GM23338 (cell line): ENCODE results near the gene RAP1GDS1. TPM values are rescaled to one million over a fixed set of nuclear protein-coding genes. Genes with fewer than 3 reads are reported as not detected.

Experiments used
- ATAC-seq: fragments of 200-7000 bp; cut with Tn5 transposase; 3 replicates; pipeline ENCODE4 v1.9.1; 2020
- DNase-seq: peaks from one replicate; pipeline ENCODE4 v3.0.0-alpha.2; 2015; ENCODE audit warnings: low spot score
- H2AFZ ChIP-seq: fragments of 200-600 bp; sonication (generic); 2 replicates; pipeline ENCODE4 v1.8.0; 2016; ENCODE audit warnings: antibody characterized with exemption, mild to moderate bottlenecking, moderate library complexity
- H3F3A ChIP-seq: fragments of 200-600 bp; sonication (generic); replicated peaks from 2 replicates; pipeline ENCODE4 v1.8.0; 2017; ENCODE audit warnings: antibody characterized with exemption, mixed run types, low read depth
- H3K27ac ChIP-seq: fragments of 200-600 bp; sonication (generic); 2 replicates; pipeline ENCODE4 v1.6.1; 2016; ENCODE audit warnings: low read depth
- H3K27me3 ChIP-seq: fragments of 200-600 bp; sonication (generic); 2 replicates; pipeline ENCODE4 v1.8.0; 2016; ENCODE audit warnings: mild to moderate bottlenecking, mixed run types, moderate library complexity; ENCODE audit not compliant: insufficient read depth
- H3K36me3 ChIP-seq: fragments of 200-600 bp; sonication (generic); 2 replicates; pipeline ENCODE4 v1.8.0; 2016; ENCODE audit warnings: mild to moderate bottlenecking; ENCODE audit not compliant: insufficient read depth
- H3K4me1 ChIP-seq: fragments of 200-600 bp; sonication (generic); 2 replicates; pipeline ENCODE4 v1.8.0; 2016; ENCODE audit warnings: mild to moderate bottlenecking, moderate library complexity; ENCODE audit not compliant: insufficient read depth
- H3K4me2 ChIP-seq: fragments of 200-600 bp; sonication (generic); 2 replicates; pipeline ENCODE4 v1.7.1; 2017; ENCODE audit warnings: mixed run types
- H3K4me3 ChIP-seq: fragments of 200-600 bp; sonication (generic); 2 replicates; pipeline ENCODE4 v1.6.1; 2016; ENCODE audit warnings: mixed run types
- H3K79me2 ChIP-seq: fragments of 200-600 bp; sonication (generic); replicated peaks from 2 replicates; pipeline ENCODE4 v1.8.0; 2017; ENCODE audit warnings: mild to moderate bottlenecking; ENCODE audit not compliant: insufficient read depth
- H3K9me2 ChIP-seq: fragments of 200-600 bp; sonication (generic); 2 replicates; pipeline ENCODE4 v1.8.0; 2017; ENCODE audit not compliant: insufficient read depth
- H4K20me1 ChIP-seq: fragments of 200-600 bp; sonication (generic); replicated peaks from 2 replicates; pipeline ENCODE4 v1.8.0; 2017; ENCODE audit warnings: mild to moderate bottlenecking; ENCODE audit not compliant: insufficient read depth
- H3K27ac Mint-ChIP-seq: 2 replicates; pipeline ENCODE4 v1.8.0; 2020; ENCODE audit warnings: inconsistent platforms, mild to moderate bottlenecking, moderate library complexity, mixed read lengths
- H3K27me3 Mint-ChIP-seq: 3 replicates; pipeline ENCODE4 v1.8.0; 2022; ENCODE audit warnings: low read depth, mild to moderate bottlenecking, moderate library complexity, mixed read lengths, inconsistent platforms; ENCODE audit not compliant: insufficient read depth, poor library complexity
- H3K36me3 Mint-ChIP-seq: 3 replicates; pipeline ENCODE4 v1.8.0; 2021; ENCODE audit warnings: low read depth, mild to moderate bottlenecking, inconsistent platforms, moderate library complexity, mixed read lengths
- H3K4me1 Mint-ChIP-seq: 3 replicates; pipeline ENCODE4 v1.8.0; 2020; ENCODE audit warnings: mild to moderate bottlenecking, inconsistent platforms, mixed read lengths
- H3K4me3 Mint-ChIP-seq: 3 replicates; pipeline ENCODE4 v1.8.0; 2021; ENCODE audit warnings: moderate library complexity, mild to moderate bottlenecking, inconsistent platforms, mixed read lengths
- H3K9me3 Mint-ChIP-seq: 3 replicates; pipeline ENCODE4 v1.8.0; 2020; ENCODE audit warnings: moderate library complexity, mild to moderate bottlenecking, inconsistent platforms, mixed read lengths
- CREB1 ChIP-seq: fragments of 250-450 bp; sonication (Bioruptor Pico); IDR thresholded peaks from 2 replicates; pipeline ENCODE4 v1.5.0; 2020; ENCODE audit warnings: low read depth, mild to moderate bottlenecking, moderate library complexity
- EZH2phosphoT487 ChIP-seq: fragments of 200-600 bp; sonication (generic); IDR thresholded peaks from one replicate; pipeline ENCODE4 v1.8.1; 2018; ENCODE audit warnings: antibody characterized with exemption; ENCODE audit not compliant: unreplicated experiment
- JUNB ChIP-seq: IDR thresholded peaks from one replicate; pipeline ENCODE4 v1.6.1; 2016; ENCODE audit warnings: antibody characterized with exemption; ENCODE audit not compliant: unreplicated experiment
- POLR2AphosphoS5 ChIP-seq: IDR thresholded peaks from 2 replicates; pipeline ENCODE4 v1.6.1; 2016; ENCODE audit warnings: antibody characterized with exemption, low read depth
- STAT1 ChIP-seq: IDR thresholded peaks from one replicate; pipeline ENCODE4 v1.6.1; 2016; ENCODE audit warnings: antibody characterized with exemption; ENCODE audit not compliant: unreplicated experiment
- ZNF114 ChIP-seq: fragments of 250-450 bp; sonication (Bioruptor Pico); IDR thresholded peaks from 2 replicates; pipeline ENCODE4 v1.5.0; 2020; ENCODE audit warnings: mild to moderate bottlenecking, moderate library complexity
- ZNF331 ChIP-seq: fragments of 250-450 bp; sonication (Bioruptor Pico); IDR thresholded peaks from 2 replicates; pipeline ENCODE4 v1.5.0; 2020; ENCODE audit warnings: low read depth, mild to moderate bottlenecking, moderate library complexity
- polyA plus RNA-seq: library from polyadenylated mRNA; unstranded; fragments of >200 nt; fragmentation: Nextera tagmentation; extraction: Ambion mirVana; gene quantifications from 2 replicates; pipeline ENCODE4 v1.2.1, GENCODE V29; 2016
- total RNA-seq: library from RNA; depleted of rRNA; stranded (reverse); fragments of >200 nt; shearing (Covaris generic); gene quantifications from 2 replicates; pipeline ENCODE4 v1.2.3, GENCODE V29; 2014
- TF ChIP-seq, protein P1 (sequence below): fragments of 250-450 bp; sonication (Bioruptor Pico); IDR thresholded peaks from 2 replicates; pipeline ENCODE4 v1.5.0; 2020; ENCODE audit warnings: mild to moderate bottlenecking, moderate library complexity

The RAP1GDS1 gene
- total and polyA plus RNA-seq, 2 experiments from 2014 or later = 23.7 to 32.4 TPM

DNA sequence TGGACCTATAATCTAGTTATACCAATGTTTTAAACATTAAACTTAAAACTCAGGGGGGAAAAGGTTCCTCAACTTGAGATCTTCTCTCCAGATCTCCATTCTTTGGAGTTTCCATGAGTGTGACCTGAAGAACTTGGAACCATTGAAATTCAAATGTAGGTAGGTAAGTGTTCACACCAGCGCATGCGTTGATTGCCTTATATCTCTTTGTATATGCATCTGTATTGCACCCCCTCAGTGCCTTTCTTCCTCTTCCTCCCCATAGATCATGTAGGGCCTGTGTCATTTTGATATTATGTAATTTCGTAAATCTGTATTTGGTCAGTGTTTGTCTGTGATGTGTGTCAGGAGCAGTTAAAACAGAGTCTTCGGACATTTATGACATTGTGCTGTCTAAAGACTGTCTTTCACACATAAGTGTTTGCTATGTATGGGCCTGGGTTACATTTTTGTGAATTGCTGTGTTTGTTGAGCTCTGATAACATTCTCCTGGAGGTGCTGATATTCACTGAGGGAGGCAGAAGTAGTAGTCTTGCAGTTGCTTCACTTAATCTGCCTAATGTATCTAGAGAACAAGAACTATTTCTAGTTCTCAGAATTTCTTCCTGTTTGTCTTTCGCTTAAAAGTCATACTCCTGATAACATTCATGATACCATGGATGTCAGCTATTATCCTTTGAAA lies 126.3 kb downstream of the RAP1GDS1 start:
- Mint-ChIP-seq H3K36me3 (no peaks in the 10 kb centered on the region), H3K4me1 (peaks cover 15% of the 10 kb centered on the region), H3K9me3 (no peaks in the 10 kb centered on the region), H3K4me3 (no peak overlapping the region), H3K27me3 (no peaks in the 10 kb centered on the region), H3K27ac (peak overlapping the region; percentile 3)
- H2AFZ ChIP-seq = no peak overlapping the region
- no peak overlapping the region for H3K4me2 ChIP-seq
- no peaks in the 10 kb centered on the region for H3F3A ChIP-seq
- H3K79me2 ChIP-seq = no peaks in the 10 kb centered on the region
- no peak overlapping the region for H3K4me3 ChIP-seq
- peaks cover 5% of the 10 kb centered on the region for H3K4me1 ChIP-seq
- H3K27me3 ChIP-seq = no peaks in the 10 kb centered on the region
- peak overlapping the region; percentile 42; the same call in 1 of the 2 replicates for H3K27ac ChIP-seq
- no peaks in the 10 kb centered on the region for H3K36me3 ChIP-seq
- H4K20me1 ChIP-seq = no peaks in the 10 kb centered on the region
- H3K9me2 ChIP-seq = no peaks in the 10 kb centered on the region
- DNase-seq = no peak
- TF ChIP-seq CREB1 (CRISPR knock-in tag) (no peak), STAT1 (no peak), ZNF331 (CRISPR knock-in tag) (no peak), ZNF114 (no peak), EZH2phosphoT487 (no peak), POLR2AphosphoS5 (no peak), JUNB (no peak)
- TF ChIP-seq, protein P1, sequence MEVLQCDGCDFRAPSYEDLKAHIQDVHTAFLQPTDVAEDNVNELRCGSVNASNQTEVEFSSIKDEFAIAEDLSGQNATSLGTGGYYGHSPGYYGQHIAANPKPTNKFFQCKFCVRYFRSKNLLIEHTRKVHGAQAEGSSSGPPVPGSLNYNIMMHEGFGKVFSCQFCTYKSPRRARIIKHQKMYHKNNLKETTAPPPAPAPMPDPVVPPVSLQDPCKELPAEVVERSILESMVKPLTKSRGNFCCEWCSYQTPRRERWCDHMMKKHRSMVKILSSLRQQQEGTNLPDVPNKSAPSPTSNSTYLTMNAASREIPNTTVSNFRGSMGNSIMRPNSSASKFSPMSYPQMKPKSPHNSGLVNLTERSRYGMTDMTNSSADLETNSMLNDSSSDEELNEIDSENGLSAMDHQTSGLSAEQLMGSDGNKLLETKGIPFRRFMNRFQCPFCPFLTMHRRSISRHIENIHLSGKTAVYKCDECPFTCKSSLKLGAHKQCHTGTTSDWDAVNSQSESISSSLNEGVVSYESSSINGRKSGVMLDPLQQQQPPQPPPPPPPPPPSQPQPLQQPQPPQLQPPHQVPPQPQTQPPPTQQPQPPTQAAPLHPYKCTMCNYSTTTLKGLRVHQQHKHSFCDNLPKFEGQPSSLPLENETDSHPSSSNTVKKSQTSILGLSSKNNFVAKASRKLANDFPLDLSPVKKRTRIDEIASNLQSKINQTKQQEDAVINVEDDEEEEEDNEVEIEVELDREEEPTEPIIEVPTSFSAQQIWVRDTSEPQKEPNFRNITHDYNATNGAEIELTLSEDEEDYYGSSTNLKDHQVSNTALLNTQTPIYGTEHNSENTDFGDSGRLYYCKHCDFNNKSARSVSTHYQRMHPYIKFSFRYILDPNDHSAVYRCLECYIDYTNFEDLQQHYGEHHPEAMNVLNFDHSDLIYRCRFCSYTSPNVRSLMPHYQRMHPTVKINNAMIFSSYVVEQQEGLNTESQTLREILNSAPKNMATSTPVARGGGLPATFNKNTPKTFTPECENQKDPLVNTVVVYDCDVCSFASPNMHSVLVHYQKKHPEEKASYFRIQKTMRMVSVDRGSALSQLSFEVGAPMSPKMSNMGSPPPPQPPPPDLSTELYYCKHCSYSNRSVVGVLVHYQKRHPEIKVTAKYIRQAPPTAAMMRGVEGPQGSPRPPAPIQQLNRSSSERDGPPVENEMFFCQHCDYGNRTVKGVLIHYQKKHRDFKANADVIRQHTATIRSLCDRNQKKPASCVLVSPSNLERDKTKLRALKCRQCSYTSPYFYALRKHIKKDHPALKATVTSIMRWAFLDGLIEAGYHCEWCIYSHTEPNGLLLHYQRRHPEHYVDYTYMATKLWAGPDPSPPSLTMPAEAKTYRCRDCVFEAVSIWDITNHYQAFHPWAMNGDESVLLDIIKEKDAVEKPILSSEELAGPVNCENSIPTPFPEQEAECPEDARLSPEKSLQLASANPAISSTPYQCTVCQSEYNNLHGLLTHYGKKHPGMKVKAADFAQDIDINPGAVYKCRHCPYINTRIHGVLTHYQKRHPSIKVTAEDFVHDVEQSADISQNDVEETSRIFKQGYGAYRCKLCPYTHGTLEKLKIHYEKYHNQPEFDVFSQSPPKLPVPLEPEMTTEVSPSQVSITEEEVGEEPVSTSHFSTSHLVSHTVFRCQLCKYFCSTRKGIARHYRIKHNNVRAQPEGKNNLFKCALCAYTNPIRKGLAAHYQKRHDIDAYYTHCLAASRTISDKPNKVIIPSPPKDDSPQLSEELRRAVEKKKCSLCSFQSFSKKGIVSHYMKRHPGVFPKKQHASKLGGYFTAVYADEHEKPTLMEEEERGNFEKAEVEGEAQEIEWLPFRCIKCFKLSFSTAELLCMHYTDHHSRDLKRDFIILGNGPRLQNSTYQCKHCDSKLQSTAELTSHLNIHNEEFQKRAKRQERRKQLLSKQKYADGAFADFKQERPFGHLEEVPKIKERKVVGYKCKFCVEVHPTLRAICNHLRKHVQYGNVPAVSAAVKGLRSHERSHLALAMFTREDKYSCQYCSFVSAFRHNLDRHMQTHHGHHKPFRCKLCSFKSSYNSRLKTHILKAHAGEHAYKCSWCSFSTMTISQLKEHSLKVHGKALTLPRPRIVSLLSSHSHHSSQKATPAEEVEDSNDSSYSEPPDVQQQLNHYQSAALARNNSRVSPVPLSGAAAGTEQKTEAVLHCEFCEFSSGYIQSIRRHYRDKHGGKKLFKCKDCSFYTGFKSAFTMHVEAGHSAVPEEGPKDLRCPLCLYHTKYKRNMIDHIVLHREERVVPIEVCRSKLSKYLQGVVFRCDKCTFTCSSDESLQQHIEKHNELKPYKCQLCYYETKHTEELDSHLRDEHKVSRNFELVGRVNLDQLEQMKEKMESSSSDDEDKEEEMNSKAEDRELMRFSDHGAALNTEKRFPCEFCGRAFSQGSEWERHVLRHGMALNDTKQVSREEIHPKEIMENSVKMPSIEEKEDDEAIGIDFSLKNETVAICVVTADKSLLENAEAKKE = peak; percentile 42; the same call in 1 of the 2 replicates
- ATAC-seq = no peak
